K562 (cell line): ENCODE data around the gene ZFP36. TPM values are rescaled to one million over a fixed set of nuclear protein-coding genes. Genes with fewer than 3 reads are reported as not detected.

Source experiments
- BRD9 ChIP-seq: fragments of 450-650 bp; IDR thresholded peaks from 2 replicates; pipeline ENCODE4 v1.6.1; 2018; ENCODE audit warnings: low read depth; ENCODE audit not compliant: partially characterized antibody
- FOXJ2 ChIP-seq: fragments of 200-800 bp; sonication (Bioruptor generic); IDR thresholded peaks from 2 replicates; pipeline ENCODE4 v1.6.1; 2016; ENCODE audit warnings: missing genetic modification characterization, missing compliant biosample characterization
- MAFF ChIP-seq: IDR thresholded peaks from 2 replicates; pipeline ENCODE4 v1.6.1; 2012; ENCODE audit warnings: low read length, improper control_type of control experiment
- MLLT1 ChIP-seq, 2 experiments: fragments of 450-650 bp; IDR thresholded peaks; 2 replicates each; pipeline ENCODE4 v1.6.1; 2016
- MTF1 ChIP-seq: fragments of 250-450 bp; sonication (Bioruptor Pico); IDR thresholded peaks from 2 replicates; pipeline ENCODE4 v1.9.0; 2021; ENCODE audit warnings: moderate library complexity, mild to moderate bottlenecking, inconsistent platforms, borderline replicate concordance
- POLR2G ChIP-seq: fragments of 200-400 bp; formaldehyde crosslinking; IDR thresholded peaks from 2 replicates; pipeline ENCODE4 v1.6.1; 2017; ENCODE audit warnings: low read depth, mild to moderate bottlenecking, antibody characterized with exemption, low read length, moderate library complexity
- STAG1 ChIP-seq: sonication (generic); formaldehyde crosslinking; IDR thresholded peaks from 2 replicates; pipeline ENCODE4 v1.5.0; 2020; ENCODE audit warnings: missing genetic modification reagents, borderline replicate concordance
- TAF7 ChIP-seq: fragments of 450-650 bp; IDR thresholded peaks from 2 replicates; pipeline ENCODE4 v1.6.1; 2016; ENCODE audit warnings: missing genetic modification characterization, missing compliant biosample characterization
- TOE1 ChIP-seq, 2 experiments: fragments of 450-650 bp in 1 of 2; sonication (generic) in 1 of 2; formaldehyde crosslinking in 1 of 2; IDR thresholded peaks; 2 replicates each; pipeline versions ENCODE4 v1.7.1 to v1.8.0; 2016 to 2022; ENCODE audit warnings: borderline replicate concordance in 2 of 2, mild to moderate bottlenecking in 2 of 2, antibody characterized with exemption in 1 of 2, inconsistent platforms in 1 of 2, low read depth in 1 of 2, missing genetic modification reagents in 1 of 2, moderate library complexity in 1 of 2
- ZBTB5 ChIP-seq: fragments of 450-650 bp; IDR thresholded peaks from 2 replicates; pipeline ENCODE4 v1.6.1; 2017; ENCODE audit warnings: antibody characterized with exemption
- ZNF436 ChIP-seq: fragments of 250-450, 450-650 bp; sonication (Bioruptor Pico); formaldehyde crosslinking; IDR thresholded peaks from 2 replicates; pipeline ENCODE4 v1.7.0; 2020; ENCODE audit warnings: mild to moderate bottlenecking
- ZNF740 ChIP-seq, 3 experiments: fragments of 200-800 bp in 1 of 3; sonication (Bioruptor generic) in 1 of 3; sonication (generic) in 1 of 3; formaldehyde crosslinking in 1 of 3; IDR thresholded peaks; 2 replicates each; pipeline versions ENCODE4 v1.6.1 to v1.8.0; 2016 to 2022; ENCODE audit warnings: mild to moderate bottlenecking in 2 of 3, missing compliant biosample characterization in 2 of 3, missing genetic modification characterization in 2 of 3, missing genetic modification reagents in 1 of 3
- polyA plus RNA-seq, 8 experiments: library from polyadenylated mRNA; depleted of rRNA in 4 of 8; stranded (reverse) in 5 of 8; unstranded in 3 of 8; fragments of >200 nt; fragmentation: Nextera tagmentation in 2 of 8; fragmentation: Illumina TruSeq in 1 of 8; extraction: Ambion mirVana in 2 of 8; extraction: Trizol in 1 of 8; gene quantifications; 2 replicates each; pipeline versions ENCODE4 v1.2.1 to v1.2.3, GENCODE V29; 2011 to 2014; ENCODE audit warnings: inconsistent platforms in 1 of 8, missing spikeins in 1 of 8
- total RNA-seq, 7 experiments: library from RNA; depleted of rRNA in 6 of 7; stranded (reverse); fragments of >200 nt in 6 of 7; fragmentation: Illumina TruSeq in 2 of 7; extraction: Trizol in 2 of 7; gene quantifications; 2 replicates each; pipeline versions ENCODE4 v1.2.1 to v1.2.3, GENCODE V29; 2011 to 2021; ENCODE audit warnings: low replicate concordance in 1 of 7
- TF ChIP-seq, protein P1 (sequence below): fragments of 450-650 bp; formaldehyde crosslinking; IDR thresholded peaks from 2 replicates; pipeline ENCODE4 v1.4.0; 2020; ENCODE audit warnings: mild to moderate bottlenecking, moderate library complexity
- TF ChIP-seq, protein P2 (sequence below): sonication (generic); formaldehyde crosslinking; IDR thresholded peaks from 2 replicates; pipeline ENCODE4 v1.8.0; 2023; ENCODE audit warnings: mild to moderate bottlenecking, missing genetic modification reagents
- TF ChIP-seq, protein P3 (sequence below): fragments of 200-800 bp; sonication (Bioruptor generic); IDR thresholded peaks from 2 replicates; pipeline ENCODE4 v1.6.1; 2017; ENCODE audit warnings: missing genetic modification characterization, missing compliant biosample characterization

ZFP36 gene
- total and polyA plus RNA-seq, 9 of the 15 experiments (the other 6 are each of a cell fraction or from before 2014, with no cell fraction given), result 1.0 to 20.1 (median 3.5) TPM

DNA sequence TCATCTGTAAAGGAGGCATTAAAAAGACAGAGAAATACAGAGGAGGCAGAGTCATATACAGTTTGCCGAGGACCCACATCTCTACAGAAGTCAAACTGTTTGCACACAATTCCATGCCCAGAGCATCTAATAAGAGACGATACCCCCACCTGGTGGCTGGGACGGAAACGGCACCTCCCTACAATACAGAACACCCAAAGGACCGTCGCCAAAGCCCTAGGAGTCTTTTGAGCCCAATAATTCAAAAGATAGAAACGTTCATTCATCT is 5.1 kb downstream of the ZFP36 start (continued):
- TF ChIP-seq ZBTB5 (no peak), POLR2G (no peak), FOXJ2 (tag) (no peak), TAF7 (tag) (no peak), TOE1 (IDR thresholded peaks at IDR 0.05; ENCODE audit: borderline replicate concordance) (no peak), TOE1 (CRISPR knock-in tag; IDR thresholded peaks at IDR 0.05; ENCODE audit: borderline replicate concordance, low read depth) (no peak), MLLT1 (IDR thresholded peaks at IDR 0.05) (0 out of 4 replicates have a peak, but pooled peaks of 1 of the 2 experiments have one; percentile 70), MTF1 (CRISPR knock-in tag) (no peak), STAG1 (CRISPR knock-in tag) (peak; percentile 52; the same call in 1 of the 2 replicates), BRD9 (peak; percentile 94), ZNF740 (CRISPR knock-in tag; IDR thresholded peaks at IDR 0.05) (0 out of 2 replicates have a peak, but pooled peaks have one; percentile 24), ZNF740 (tag; IDR thresholded peaks at IDR 0.05) (no peak), ZNF436 (CRISPR knock-in tag) (no peak), MAFF (no peak)
- TF ChIP-seq, protein P1, sequence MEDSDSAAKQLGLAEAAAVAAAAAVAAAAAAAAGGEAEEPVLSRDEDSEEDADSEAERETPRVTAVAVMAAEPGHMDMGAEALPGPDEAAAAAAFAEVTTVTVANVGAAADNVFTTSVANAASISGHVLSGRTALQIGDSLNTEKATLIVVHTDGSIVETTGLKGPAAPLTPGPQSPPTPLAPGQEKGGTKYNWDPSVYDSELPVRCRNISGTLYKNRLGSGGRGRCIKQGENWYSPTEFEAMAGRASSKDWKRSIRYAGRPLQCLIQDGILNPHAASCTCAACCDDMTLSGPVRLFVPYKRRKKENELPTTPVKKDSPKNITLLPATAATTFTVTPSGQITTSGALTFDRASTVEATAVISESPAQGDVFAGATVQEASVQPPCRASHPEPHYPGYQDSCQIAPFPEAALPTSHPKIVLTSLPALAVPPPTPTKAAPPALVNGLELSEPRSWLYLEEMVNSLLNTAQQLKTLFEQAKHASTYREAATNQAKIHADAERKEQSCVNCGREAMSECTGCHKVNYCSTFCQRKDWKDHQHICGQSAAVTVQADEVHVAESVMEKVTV (CRISPR knock-in tag), result peak; percentile 98
- TF ChIP-seq, protein P2, sequence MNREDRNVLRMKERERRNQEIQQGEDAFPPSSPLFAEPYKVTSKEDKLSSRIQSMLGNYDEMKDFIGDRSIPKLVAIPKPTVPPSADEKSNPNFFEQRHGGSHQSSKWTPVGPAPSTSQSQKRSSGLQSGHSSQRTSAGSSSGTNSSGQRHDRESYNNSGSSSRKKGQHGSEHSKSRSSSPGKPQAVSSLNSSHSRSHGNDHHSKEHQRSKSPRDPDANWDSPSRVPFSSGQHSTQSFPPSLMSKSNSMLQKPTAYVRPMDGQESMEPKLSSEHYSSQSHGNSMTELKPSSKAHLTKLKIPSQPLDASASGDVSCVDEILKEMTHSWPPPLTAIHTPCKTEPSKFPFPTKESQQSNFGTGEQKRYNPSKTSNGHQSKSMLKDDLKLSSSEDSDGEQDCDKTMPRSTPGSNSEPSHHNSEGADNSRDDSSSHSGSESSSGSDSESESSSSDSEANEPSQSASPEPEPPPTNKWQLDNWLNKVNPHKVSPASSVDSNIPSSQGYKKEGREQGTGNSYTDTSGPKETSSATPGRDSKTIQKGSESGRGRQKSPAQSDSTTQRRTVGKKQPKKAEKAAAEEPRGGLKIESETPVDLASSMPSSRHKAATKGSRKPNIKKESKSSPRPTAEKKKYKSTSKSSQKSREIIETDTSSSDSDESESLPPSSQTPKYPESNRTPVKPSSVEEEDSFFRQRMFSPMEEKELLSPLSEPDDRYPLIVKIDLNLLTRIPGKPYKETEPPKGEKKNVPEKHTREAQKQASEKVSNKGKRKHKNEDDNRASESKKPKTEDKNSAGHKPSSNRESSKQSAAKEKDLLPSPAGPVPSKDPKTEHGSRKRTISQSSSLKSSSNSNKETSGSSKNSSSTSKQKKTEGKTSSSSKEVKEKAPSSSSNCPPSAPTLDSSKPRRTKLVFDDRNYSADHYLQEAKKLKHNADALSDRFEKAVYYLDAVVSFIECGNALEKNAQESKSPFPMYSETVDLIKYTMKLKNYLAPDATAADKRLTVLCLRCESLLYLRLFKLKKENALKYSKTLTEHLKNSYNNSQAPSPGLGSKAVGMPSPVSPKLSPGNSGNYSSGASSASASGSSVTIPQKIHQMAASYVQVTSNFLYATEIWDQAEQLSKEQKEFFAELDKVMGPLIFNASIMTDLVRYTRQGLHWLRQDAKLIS (CRISPR knock-in tag), result no peak
- TF ChIP-seq, protein P3, sequence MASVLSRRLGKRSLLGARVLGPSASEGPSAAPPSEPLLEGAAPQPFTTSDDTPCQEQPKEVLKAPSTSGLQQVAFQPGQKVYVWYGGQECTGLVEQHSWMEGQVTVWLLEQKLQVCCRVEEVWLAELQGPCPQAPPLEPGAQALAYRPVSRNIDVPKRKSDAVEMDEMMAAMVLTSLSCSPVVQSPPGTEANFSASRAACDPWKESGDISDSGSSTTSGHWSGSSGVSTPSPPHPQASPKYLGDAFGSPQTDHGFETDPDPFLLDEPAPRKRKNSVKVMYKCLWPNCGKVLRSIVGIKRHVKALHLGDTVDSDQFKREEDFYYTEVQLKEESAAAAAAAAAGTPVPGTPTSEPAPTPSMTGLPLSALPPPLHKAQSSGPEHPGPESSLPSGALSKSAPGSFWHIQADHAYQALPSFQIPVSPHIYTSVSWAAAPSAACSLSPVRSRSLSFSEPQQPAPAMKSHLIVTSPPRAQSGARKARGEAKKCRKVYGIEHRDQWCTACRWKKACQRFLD (CRISPR knock-in tag), result no peak
